ENCODE results near the gene AXL.
A peak's percentile ranks its signal among the peaks of the same experiment; 100 is the strongest.

DNA sequence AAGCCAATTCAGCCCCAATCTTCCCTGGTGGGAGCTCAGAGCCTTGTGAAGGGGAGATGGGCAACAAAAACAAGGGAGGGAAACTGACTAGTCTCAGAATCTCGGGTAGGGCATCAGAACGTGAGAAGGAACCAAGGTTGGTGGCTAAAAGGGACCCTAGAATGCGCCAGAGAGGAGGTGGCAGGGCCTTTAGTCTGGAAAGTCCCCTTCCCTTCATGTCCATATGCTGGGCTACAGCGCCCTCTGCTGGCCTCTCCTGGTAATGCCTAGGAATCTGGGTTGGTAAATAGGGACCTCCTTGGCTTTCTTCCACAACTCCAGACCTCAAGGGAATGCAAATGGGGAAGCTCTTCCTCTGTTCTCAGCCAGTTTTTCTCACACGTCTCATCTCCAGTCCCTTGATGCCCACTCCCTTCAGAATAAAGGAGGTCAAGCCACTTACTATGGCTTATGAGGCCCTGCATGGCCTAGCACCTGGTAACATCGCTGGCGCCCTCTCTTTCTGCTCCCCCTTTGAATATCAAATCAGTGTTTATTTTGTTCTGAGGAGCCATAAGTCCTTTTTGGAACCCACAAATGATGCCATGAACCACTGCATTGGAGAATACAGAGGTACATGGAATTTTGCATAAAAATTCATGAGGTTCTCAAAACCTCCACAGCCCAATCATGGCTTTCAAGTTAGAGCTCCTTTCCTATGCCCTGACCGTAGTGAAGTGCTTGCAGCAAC is 89.6 kb downstream of the AXL start:
- TF ChIP-seq HEY1 (CRISPR knock-in tag; IDR thresholded peaks at IDR 0.05; ENCODE audit: borderline replicate concordance) (no peak), HNRNPLL (IDR thresholded peaks at IDR 0.05; ENCODE audit: low read depth, low read length, poor library complexity, severe bottlenecking) (no peak), RFX5 (IDR thresholded peaks at IDR 0.05; ENCODE audit: low read depth, low read length) (no peak), POLR2A (conservative IDR thresholded peaks at IDR 0.05) (peak; percentile 78), RCOR1 (IDR thresholded peaks at IDR 0.05; ENCODE audit: borderline replicate concordance in 1 of 2, low read depth in 2 of 2, low read length in 2 of 2) (0 out of 4 replicates have a peak, but pooled peaks of 1 of the 2 experiments have one; percentile 30), MYNN (IDR thresholded peaks at IDR 0.05) (peak; percentile 76), MYNN (CRISPR knock-in tag; IDR thresholded peaks at IDR 0.05) (no peak), ZNF274 (IDR thresholded peaks at IDR 0.05; ENCODE audit: borderline replicate concordance, low read depth, low read length) (no peak)
- TF ChIP-seq, protein P1, sequence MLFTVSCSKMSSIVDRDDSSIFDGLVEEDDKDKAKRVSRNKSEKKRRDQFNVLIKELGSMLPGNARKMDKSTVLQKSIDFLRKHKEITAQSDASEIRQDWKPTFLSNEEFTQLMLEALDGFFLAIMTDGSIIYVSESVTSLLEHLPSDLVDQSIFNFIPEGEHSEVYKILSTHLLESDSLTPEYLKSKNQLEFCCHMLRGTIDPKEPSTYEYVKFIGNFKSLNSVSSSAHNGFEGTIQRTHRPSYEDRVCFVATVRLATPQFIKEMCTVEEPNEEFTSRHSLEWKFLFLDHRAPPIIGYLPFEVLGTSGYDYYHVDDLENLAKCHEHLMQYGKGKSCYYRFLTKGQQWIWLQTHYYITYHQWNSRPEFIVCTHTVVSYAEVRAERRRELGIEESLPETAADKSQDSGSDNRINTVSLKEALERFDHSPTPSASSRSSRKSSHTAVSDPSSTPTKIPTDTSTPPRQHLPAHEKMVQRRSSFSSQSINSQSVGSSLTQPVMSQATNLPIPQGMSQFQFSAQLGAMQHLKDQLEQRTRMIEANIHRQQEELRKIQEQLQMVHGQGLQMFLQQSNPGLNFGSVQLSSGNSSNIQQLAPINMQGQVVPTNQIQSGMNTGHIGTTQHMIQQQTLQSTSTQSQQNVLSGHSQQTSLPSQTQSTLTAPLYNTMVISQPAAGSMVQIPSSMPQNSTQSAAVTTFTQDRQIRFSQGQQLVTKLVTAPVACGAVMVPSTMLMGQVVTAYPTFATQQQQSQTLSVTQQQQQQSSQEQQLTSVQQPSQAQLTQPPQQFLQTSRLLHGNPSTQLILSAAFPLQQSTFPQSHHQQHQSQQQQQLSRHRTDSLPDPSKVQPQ (CRISPR knock-in tag; IDR thresholded peaks at IDR 0.05; ENCODE audit: borderline replicate concordance) = no peak
- TF ChIP-seq, protein P2, sequence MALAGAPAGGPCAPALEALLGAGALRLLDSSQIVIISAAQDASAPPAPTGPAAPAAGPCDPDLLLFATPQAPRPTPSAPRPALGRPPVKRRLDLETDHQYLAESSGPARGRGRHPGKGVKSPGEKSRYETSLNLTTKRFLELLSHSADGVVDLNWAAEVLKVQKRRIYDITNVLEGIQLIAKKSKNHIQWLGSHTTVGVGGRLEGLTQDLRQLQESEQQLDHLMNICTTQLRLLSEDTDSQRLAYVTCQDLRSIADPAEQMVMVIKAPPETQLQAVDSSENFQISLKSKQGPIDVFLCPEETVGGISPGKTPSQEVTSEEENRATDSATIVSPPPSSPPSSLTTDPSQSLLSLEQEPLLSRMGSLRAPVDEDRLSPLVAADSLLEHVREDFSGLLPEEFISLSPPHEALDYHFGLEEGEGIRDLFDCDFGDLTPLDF (CRISPR knock-in tag; IDR thresholded peaks at IDR 0.05) = no peak
